GM12878 (cell line): Measurements from ENCODE around the gene EFCAB7. TPM values are rescaled to one million over a fixed set of nuclear protein-coding genes. Genes with fewer than 3 reads are reported as not detected.

Source experiments
- ATF2 ChIP-seq: IDR thresholded peaks from 2 replicates; pipeline ENCODE4 v1.6.1; 2012; ENCODE audit warnings: low read length, inconsistent platforms
- BRCA1 ChIP-seq: IDR thresholded peaks from 2 replicates; pipeline ENCODE4 v1.6.1; 2011; ENCODE audit warnings: low read depth, low read length, improper control_type of control experiment
- CREB1 ChIP-seq: IDR thresholded peaks from 2 replicates; pipeline ENCODE4 v1.6.1; 2012; ENCODE audit warnings: low read depth, mild to moderate bottlenecking, inconsistent platforms
- CREM ChIP-seq: IDR thresholded peaks from 2 replicates; pipeline ENCODE4 v1.6.1; 2014; ENCODE audit warnings: antibody characterized with exemption, low read depth
- ELK1 ChIP-seq: IDR thresholded peaks from 2 replicates; pipeline ENCODE4 v1.6.1; 2012; ENCODE audit warnings: low read depth, low read length, improper control_type of control experiment
- HDAC2 ChIP-seq: fragments of 200-600 bp; sonication (generic); IDR thresholded peaks from 2 replicates; pipeline ENCODE4 v1.6.1; 2017
- KLF5 ChIP-seq: fragments of 450-650 bp; IDR thresholded peaks from 2 replicates; pipeline ENCODE4 v1.6.1; 2014; ENCODE audit warnings: mild to moderate bottlenecking; ENCODE audit not compliant: partially characterized antibody
- MAX ChIP-seq: IDR thresholded peaks from 2 replicates; pipeline ENCODE4 v1.6.1; 2012; ENCODE audit warnings: low read depth, low read length, improper control_type of control experiment
- NRF1 ChIP-seq: conservative IDR thresholded peaks from 2 replicates; pipeline ENCODE4 v1.6.1; 2011; ENCODE audit warnings: mild to moderate bottlenecking, low read depth, low read length, improper control_type of control experiment
- PAX8 ChIP-seq: fragments of 450-650 bp; IDR thresholded peaks from 2 replicates; pipeline ENCODE4 v1.6.1; 2017; ENCODE audit warnings: mild to moderate bottlenecking, moderate library complexity
- PML ChIP-seq: IDR thresholded peaks from 2 replicates; pipeline ENCODE4 v1.6.1; 2012; ENCODE audit warnings: low read length, inconsistent platforms
- POLR2AphosphoS5 ChIP-seq: IDR thresholded peaks from 2 replicates; pipeline ENCODE4 v1.6.1; 2011; ENCODE audit warnings: mild to moderate bottlenecking, low read length, inconsistent platforms
- POU2F2 ChIP-seq: IDR thresholded peaks from 3 replicates; pipeline ENCODE4 v1.6.1; 2011; ENCODE audit warnings: low read depth, mild to moderate bottlenecking, low read length, borderline replicate concordance
- RB1 ChIP-seq: fragments of 450-650 bp; formaldehyde crosslinking; IDR thresholded peaks from 2 replicates; pipeline ENCODE4 v1.6.1; 2017; ENCODE audit warnings: mild to moderate bottlenecking, borderline replicate concordance
- SIN3A ChIP-seq: IDR thresholded peaks from 2 replicates; pipeline ENCODE4 v1.6.1; 2012; ENCODE audit warnings: low read depth, low read length, improper control_type of control experiment
- SIX5 ChIP-seq: IDR thresholded peaks from 2 replicates; pipeline ENCODE4 v1.6.1; 2011; ENCODE audit warnings: mild to moderate bottlenecking, low read depth, low read length, moderate library complexity; ENCODE audit not compliant: severe bottlenecking
- SREBF1 ChIP-seq: IDR thresholded peaks from 2 replicates; pipeline ENCODE4 v1.6.1; 2012; ENCODE audit warnings: mild to moderate bottlenecking, low read length
- STAT1 ChIP-seq: fragments of 450-650 bp; conservative IDR thresholded peaks from 2 replicates; pipeline ENCODE4 v1.6.1; 2014; ENCODE audit warnings: antibody characterized with exemption, mild to moderate bottlenecking
- ZNF274 ChIP-seq: IDR thresholded peaks from one replicate; pipeline ENCODE4 v1.8.0; 2011; ENCODE audit not compliant: insufficient read length, insufficient read depth
- ZNF592 ChIP-seq: fragments of 450-650 bp; IDR thresholded peaks from 2 replicates; pipeline ENCODE4 v1.6.1; 2017; ENCODE audit warnings: mild to moderate bottlenecking, moderate library complexity
- ZNF687 ChIP-seq: fragments of 450-650 bp; IDR thresholded peaks from 2 replicates; pipeline ENCODE4 v1.6.1; 2017; ENCODE audit warnings: mild to moderate bottlenecking, moderate library complexity
- polyA plus RNA-seq, 11 experiments: library from polyadenylated mRNA; depleted of rRNA in 4 of 11; unstranded in 6 of 11; stranded (reverse) in 5 of 11; fragments of >200 nt; fragmentation: Nextera tagmentation in 4 of 11; fragmentation: Illumina TruSeq in 1 of 11; extraction: Ambion mirVana in 4 of 11; extraction: Trizol in 1 of 11; gene quantifications; 1 replicate in 1 of 11; 2 replicates in 10 of 11; pipeline versions ENCODE4 v1.2.1 to v1.2.3, GENCODE V29; 2011 to 2016; ENCODE audit warnings: inconsistent platforms in 2 of 11, missing spikeins in 2 of 11, low read depth in 1 of 11
- total RNA-seq, 4 experiments: library from RNA; depleted of rRNA in 3 of 4; stranded (reverse); fragments of >200 nt in 3 of 4; fragmentation: Illumina TruSeq in 1 of 4; extraction: Trizol in 1 of 4; gene quantifications; 2 replicates each; pipeline versions ENCODE4 v1.2.1 to v1.2.3, GENCODE V29; 2013 to 2021

Gene EFCAB7
- total and polyA plus RNA-seq, 10 of the 15 experiments (the other 5 are each of a cell fraction or from before 2014, with no cell fraction given), result 4.4 to 9.8 (median 5.7) TPM

GRCh38 chr1:63593303-63593885 lies 70.1 kb downstream of the EFCAB7 start, which contains the start of gene PGM1 (continued):
- no peak for TF ChIP-seq ZNF592
- peak; percentile 58 for TF ChIP-seq POLR2AphosphoS5
- no peak for TF ChIP-seq SREBF1
- TF ChIP-seq ZNF687, result peak; percentile 61
- peak; percentile 89 for TF ChIP-seq SIN3A
- no peak for TF ChIP-seq PAX8
- no peak for TF ChIP-seq KLF5
- TF ChIP-seq ATF2, result no peak
- 0 out of 2 replicates have a peak, but pooled peaks have one; percentile 20 for TF ChIP-seq RB1
- no peak for TF ChIP-seq SIX5
- no peak for TF ChIP-seq ZNF274
- TF ChIP-seq NRF1, result 0 out of 2 replicates have a peak, but pooled peaks have one; percentile 10
- TF ChIP-seq POU2F2, result no peak
- TF ChIP-seq HDAC2, result no peak
- TF ChIP-seq PML, result 0 out of 2 replicates have a peak, but pooled peaks have one; percentile 24
- TF ChIP-seq ELK1, result 0 out of 2 replicates have a peak, but pooled peaks have one; percentile 10
- no peak for TF ChIP-seq BRCA1
- no peak for TF ChIP-seq CREB1
- TF ChIP-seq STAT1, result no peak
- TF ChIP-seq MAX, result no peak; the same call in 1 of the 2 replicates
- TF ChIP-seq CREM, result 0 out of 2 replicates have a peak, but pooled peaks have one; percentile 20
